Parathyroid adenoma (tissue), 2 donors: ENCODE measurements around the gene DUS1L.

Experiments
- H2AFZ ChIP-seq: fragments of 300-600 bp; sonication (generic); one replicate; pipeline ENCODE4 v1.7.0; 2017; ENCODE audit warnings: antibody characterized with exemption, mild to moderate bottlenecking
- H3K27ac ChIP-seq: fragments of 300-600 bp; sonication (generic); one replicate; pipeline ENCODE4 v1.7.0; 2017
- H3K27me3 ChIP-seq: fragments of 300-600 bp; sonication (generic); one replicate; pipeline ENCODE4 v1.7.0; 2017; ENCODE audit warnings: low read length; ENCODE audit not compliant: control insufficient read depth, insufficient read depth
- H3K36me3 ChIP-seq: fragments of 300-600 bp; sonication (generic); one replicate; pipeline ENCODE4 v1.7.0; 2017; ENCODE audit warnings: low read length; ENCODE audit not compliant: control insufficient read depth, insufficient read depth
- H3K4me1 ChIP-seq: fragments of 300-600 bp; sonication (generic); one replicate; pipeline ENCODE4 v1.7.0; 2017; ENCODE audit warnings: control low read depth
- H3K4me2 ChIP-seq: fragments of 300-600 bp; sonication (generic); one replicate; pipeline ENCODE4 v1.7.0; 2017; ENCODE audit warnings: low read length
- H3K4me3 ChIP-seq: fragments of 300-600 bp; sonication (generic); one replicate; pipeline ENCODE4 v1.7.0; 2017; ENCODE audit warnings: low read depth, low read length
- H3K79me2 ChIP-seq: fragments of 300-600 bp; sonication (generic); one replicate; pipeline ENCODE4 v1.7.0; 2017; ENCODE audit warnings: control low read depth
- H3K9ac ChIP-seq: fragments of 300-600 bp; sonication (generic); one replicate; pipeline ENCODE4 v1.7.0; 2017; ENCODE audit warnings: mild to moderate bottlenecking
- H3K9me3 ChIP-seq: fragments of 300-600 bp; sonication (generic); one replicate; pipeline ENCODE4 v1.7.0; 2017; ENCODE audit warnings: low read length; ENCODE audit not compliant: control insufficient read depth
- CTCF ChIP-seq: fragments of 300-600 bp; sonication (generic); IDR thresholded peaks from one replicate; pipeline ENCODE4 v1.7.0; 2017; ENCODE audit warnings: antibody characterized with exemption, mild to moderate bottlenecking
- donor health status: primary hyperparathyroidism.

The DUS1L gene

DNA sequence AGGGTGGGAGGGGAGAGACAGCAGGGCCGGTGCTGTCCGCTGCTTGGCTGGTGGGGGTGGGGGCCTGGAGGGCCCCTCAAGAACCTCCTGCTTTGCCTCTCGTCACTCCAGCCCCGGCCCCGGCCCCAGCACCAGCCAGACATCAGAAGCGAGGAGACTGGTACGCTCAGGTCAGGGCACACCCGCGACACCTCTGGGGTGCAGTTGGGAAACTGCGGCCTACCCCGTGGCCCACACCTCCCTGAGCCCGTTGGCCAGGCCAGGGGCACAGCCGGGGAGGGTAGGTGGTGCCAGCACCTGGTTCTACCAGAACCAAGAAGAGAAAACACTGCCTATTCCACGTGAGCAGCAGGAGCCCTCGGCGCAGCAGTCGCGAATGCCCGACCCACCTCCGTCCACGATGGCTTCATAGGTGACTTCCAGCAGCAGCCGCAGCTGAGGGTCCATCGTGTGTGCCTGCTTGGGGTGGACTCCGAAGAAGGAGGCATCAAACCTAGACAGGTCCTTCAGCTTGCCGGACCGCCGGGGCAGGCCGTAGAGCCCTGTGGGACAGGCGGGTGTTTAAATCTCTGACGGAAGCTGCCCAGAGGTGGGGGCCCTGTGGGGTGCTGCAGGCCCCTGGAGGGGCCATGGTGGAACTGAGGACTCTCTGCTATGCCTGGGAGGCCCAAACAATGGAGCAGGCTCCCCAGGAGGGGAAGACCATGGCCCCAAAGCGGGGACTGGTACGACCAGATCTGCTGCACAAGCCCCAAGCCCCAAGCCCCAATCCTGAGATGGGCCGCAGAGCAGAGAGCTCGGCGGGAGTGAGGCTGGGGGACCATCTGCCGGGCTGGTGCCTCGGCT is 29.6 kb upstream of the DUS1L start:
- Histone ChIP-seq H3K79me2 (peaks cover 13% of the 10 kb centered on the region), H3K4me1 (peaks cover 15% of the 10 kb centered on the region), H2AFZ (no peak overlapping the region), H3K4me2 (no peak overlapping the region), H3K4me3 (no peak overlapping the region), H3K9me3 (no peaks in the 10 kb centered on the region), H3K9ac (no peak overlapping the region), H3K27me3 (no peaks in the 10 kb centered on the region), H3K27ac (no peak overlapping the region), H3K36me3 (no peaks in the 10 kb centered on the region)
- TF ChIP-seq CTCF = no peak

DNA sequence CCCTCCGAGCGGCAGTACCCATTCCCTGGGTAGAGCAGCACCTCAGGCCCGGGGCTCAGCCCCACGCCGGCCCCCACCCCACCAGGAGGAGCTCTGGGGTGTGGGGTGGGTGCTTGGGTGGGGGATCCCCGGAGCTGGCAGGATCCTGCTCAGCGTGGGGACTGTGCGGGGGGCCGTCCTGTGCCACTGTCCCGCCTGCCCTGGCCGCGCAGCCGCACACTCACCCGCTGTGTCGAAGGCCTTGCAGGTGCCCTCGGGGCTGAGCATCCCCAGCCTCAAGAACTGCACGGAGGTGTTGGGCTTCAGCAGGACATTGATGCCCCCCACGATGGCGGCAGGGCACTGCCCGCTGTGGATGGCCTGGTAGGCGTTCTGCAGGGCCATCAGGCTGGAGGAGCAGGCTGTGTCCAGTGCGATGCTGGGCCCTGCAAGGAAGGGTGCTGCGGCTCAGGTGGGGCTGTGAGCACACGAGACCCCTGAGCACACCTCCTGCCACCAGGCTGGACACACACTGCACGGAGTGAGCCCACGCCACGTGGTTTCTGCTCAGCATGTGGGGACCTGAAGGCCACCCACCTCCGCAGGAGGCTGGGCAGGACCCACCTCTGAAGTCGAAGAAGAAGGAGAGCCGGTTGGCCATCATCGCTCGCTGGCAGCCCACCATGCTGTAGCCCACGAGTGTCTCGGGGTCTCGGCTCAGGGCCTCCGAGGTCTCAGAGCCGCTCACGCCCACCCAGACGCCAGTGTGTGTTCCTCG is 27.6 kb upstream of the DUS1L start:
- no peaks in the 10 kb centered on the region for H3K36me3 ChIP-seq
- no peaks in the 10 kb centered on the region for H3K27me3 ChIP-seq
- no peak overlapping the region for H3K4me2 ChIP-seq
- H3K27ac ChIP-seq = no peak overlapping the region
- H3K79me2 ChIP-seq = peaks cover 13% of the 10 kb centered on the region
- no peak overlapping the region for H2AFZ ChIP-seq
- H3K9me3 ChIP-seq = no peaks in the 10 kb centered on the region
- no peak overlapping the region for H3K4me3 ChIP-seq
- H3K4me1 ChIP-seq = peaks cover 9% of the 10 kb centered on the region
- H3K9ac ChIP-seq = no peak overlapping the region
- no peak for TF ChIP-seq CTCF

- Histone ChIP-seq H3K36me3 (no peaks in the 10 kb centered on the region), H3K4me3 (no peak overlapping the region)
- no peak for TF ChIP-seq CTCF
Observed at GRCh38 chr17:82092628-82092994, 27.0 kb upstream of the DUS1L start.

GRCh38 chr17:82092094-82092586 is 26.5 kb upstream of the DUS1L start:
- H3K27me3 ChIP-seq = no peaks in the 10 kb centered on the region
- H3K27ac ChIP-seq = no peak overlapping the region
- no peak overlapping the region for H2AFZ ChIP-seq
- H3K4me3 ChIP-seq = no peak overlapping the region
- no peak for TF ChIP-seq CTCF
- peaks cover 13% of the 10 kb centered on the region for H3K79me2 ChIP-seq
- no peak overlapping the region for H3K9ac ChIP-seq
- H3K4me2 ChIP-seq = no peak overlapping the region
- H3K36me3 ChIP-seq = no peaks in the 10 kb centered on the region
- peaks cover 7% of the 10 kb centered on the region for H3K4me1 ChIP-seq
- H3K9me3 ChIP-seq = no peaks in the 10 kb centered on the region

More at GRCh38 chr17:82092628-82092994, 27.0 kb upstream of the DUS1L start:
- Histone ChIP-seq H3K27me3 (no peaks in the 10 kb centered on the region), H3K79me2 (peaks cover 13% of the 10 kb centered on the region), H3K9ac (no peak overlapping the region), H3K4me1 (peaks cover 9% of the 10 kb centered on the region), H3K27ac (no peak overlapping the region), H3K4me2 (no peak overlapping the region), H3K9me3 (no peaks in the 10 kb centered on the region), H2AFZ (no peak overlapping the region)
